Stimulated activated CD4-positive, alpha-beta T cell treated with anti-CD3 and anti-CD28 coated beads, Interleukin-15, amount 100 ng/mL, for 1 hour (primary cell): Measurements from ENCODE around the gene XPC.

Experiments
- DNase-seq, 2 donors: peaks; one replicate each; pipeline ENCODE4 v3.0.0-alpha.2; 2020; ENCODE audit warnings: low read depth in 1 of 2, low spot score in 1 of 2

Gene XPC

GRCh38 chr3:14172496-14172895 lies 5.9 kb downstream of the XPC start:
- no peak for DNase-seq

- DNase-seq, result no peak
These were observed 7.8 kb downstream of the XPC start for GRCh38 chr3:14170531-14171159.

- no peak for DNase-seq
These were observed 8.5 kb downstream of the XPC start for GRCh38 chr3:14169871-14170270.

GRCh38 chr3:14169435-14169834 lies 9.0 kb downstream of the XPC start:
- DNase-seq, result no peak

- DNase-seq, result no peak
These were observed 11.4 kb downstream of the XPC start for GRCh38 chr3:14166877-14167603.

- DNase-seq, result no peak
These were observed 16.2 kb downstream of the XPC start for GRCh38 chr3:14162178-14162577.

- no peak for DNase-seq
These were observed 17.1 kb downstream of the XPC start for GRCh38 chr3:14161282-14161681.

GRCh38 chr3:14159426-14159825 lies 19.0 kb downstream of the XPC start:
- DNase-seq, result no peak

GRCh38 chr3:14158370-14158769 lies 20.0 kb downstream of the XPC start:
- no peak for DNase-seq

GRCh38 chr3:14157951-14158350 lies 20.4 kb downstream of the XPC start:
- DNase-seq, result no peak

GRCh38 chr3:14156843-14157561 lies 21.4 kb downstream of the XPC start:
- no peak for DNase-seq

GRCh38 chr3:14156201-14156600 lies 22.2 kb downstream of the XPC start:
- DNase-seq, result no peak

GRCh38 chr3:14154895-14155440 lies 23.4 kb downstream of the XPC start:
- no peak for DNase-seq

- no peak for DNase-seq
These were observed 24.1 kb downstream of the XPC start for GRCh38 chr3:14154276-14154675.

GRCh38 chr3:14153663-14154062 lies 24.7 kb downstream of the XPC start:
- no peak for DNase-seq

GRCh38 chr3:14152963-14153355 lies 25.4 kb downstream of the XPC start:
- no peak for DNase-seq

- DNase-seq, result no peak
These were observed 26.0 kb downstream of the XPC start for GRCh38 chr3:14152233-14152962.

GRCh38 chr3:14151471-14152083 lies 26.8 kb downstream of the XPC start:
- no peak for DNase-seq

GRCh38 chr3:14150491-14151230 lies 27.7 kb downstream of the XPC start:
- no peak for DNase-seq

GRCh38 chr3:14150078-14150477 lies 28.3 kb downstream of the XPC start:
- DNase-seq, result no peak
